ENCODE data around the gene GIT1.

Gene GIT1

GRCh38 chr17:29593591-29594518, 4.4 kb upstream of the GIT1 start:
- DNase-seq: no peak

- no peak for DNase-seq
These were observed 3.6 kb upstream of the GIT1 start, which contains the start of gene ANKRD13B for GRCh38 chr17:29592850-29593551. TSS of gene ANKRD13B (plus strand) at chr17:29593132. CDS start at chr17:29593622, 490 bp downstream.

GRCh38 chr17:29591737-29592608, 2.5 kb upstream of the GIT1 start:
- peak; percentile 64 for DNase-seq

GRCh38 chr17:29591146-29591736, 1.8 kb upstream of the GIT1 start:
- DNase-seq: no peak

GRCh38 chr17:29590411-29591145, 1.1 kb upstream of the GIT1 start:
- no peak for DNase-seq

- DNase-seq: no peak
These were observed 661 bp downstream of the GIT1 start for GRCh38 chr17:29588562-29589411.

- no peak for DNase-seq
These were observed 1.4 kb downstream of the GIT1 start for GRCh38 chr17:29588017-29588561.

- DNase-seq: no peak
These were observed 1.9 kb downstream of the GIT1 start for GRCh38 chr17:29587591-29587990.

GRCh38 chr17:29586676-29587469, 2.6 kb downstream of the GIT1 start:
- DNase-seq: no peak

- DNase-seq: no peak
These were observed 4.2 kb downstream of the GIT1 start for GRCh38 chr17:29585080-29585751.

- no peak for DNase-seq
These were observed 4.9 kb downstream of the GIT1 start for GRCh38 chr17:29584452-29585079.

- DNase-seq: no peak
These were observed 5.9 kb downstream of the GIT1 start for GRCh38 chr17:29583324-29584248.

- DNase-seq: no peak
These were observed 6.7 kb downstream of the GIT1 start for GRCh38 chr17:29582772-29583171.

GRCh38 chr17:29582254-29582765, 7.1 kb downstream of the GIT1 start:
- DNase-seq: no peak

GRCh38 chr17:29581583-29582253, 7.7 kb downstream of the GIT1 start:
- no peak for DNase-seq
